Neural cell (in vitro differentiated cells): ENCODE results near the gene ABHD8. TPM values are rescaled to one million over a fixed set of nuclear protein-coding genes. Genes with fewer than 3 reads are reported as not detected.

Experiments used
- H2AFZ ChIP-seq: fragments of 200-600, 300-800 bp; sonication (generic), shearing (Covaris generic); 2 replicates; pipeline ENCODE4 v1.6.0; 2014; ENCODE audit warnings: low read depth, mild to moderate bottlenecking, antibody characterized with exemption, low read length, moderate library complexity
- H3F3A ChIP-seq: fragments of 200-600 bp; shearing (Covaris generic); 2 replicates; pipeline ENCODE4 v1.6.1; 2016; ENCODE audit warnings: mild to moderate bottlenecking, moderate library complexity, mixed read lengths, antibody characterized with exemption, low read length; ENCODE audit not compliant: insufficient read depth, poor library complexity, severe bottlenecking
- H3K27ac ChIP-seq: fragments of 200-600, 300-800 bp; sonication (generic), shearing (Covaris generic); 2 replicates; pipeline ENCODE4 v1.5.1; 2014; ENCODE audit warnings: mild to moderate bottlenecking, low read length, moderate library complexity
- H3K27me3 ChIP-seq: fragments of 300-800, 200-600 bp; sonication (generic), shearing (Covaris generic); 2 replicates; pipeline ENCODE4 v1.6.0; 2014; ENCODE audit warnings: mild to moderate bottlenecking, low read depth, low read length, moderate library complexity; ENCODE audit not compliant: insufficient read depth
- H3K36me3 ChIP-seq: fragments of 300-800, 200-600 bp; sonication (generic), shearing (Covaris generic); 2 replicates; pipeline ENCODE4 v1.5.1; 2014; ENCODE audit warnings: mild to moderate bottlenecking, antibody characterized with exemption, low read length, moderate library complexity; ENCODE audit not compliant: insufficient read depth
- H3K4me2 ChIP-seq: fragments of 300-800, 200-600 bp; sonication (generic), shearing (Covaris generic); 2 replicates; pipeline ENCODE4 v1.6.0; 2014; ENCODE audit warnings: mild to moderate bottlenecking, low read length
- H3K4me3 ChIP-seq: fragments of 300-800, 200-600 bp; sonication (generic), shearing (Covaris generic); 2 replicates; pipeline ENCODE4 v1.5.1; 2014; ENCODE audit warnings: mild to moderate bottlenecking, low read length, moderate library complexity
- H3K79me2 ChIP-seq: fragments of 200-600 bp; shearing (Covaris generic); replicated peaks from 2 replicates; pipeline ENCODE4 v1.6.0; 2014; ENCODE audit warnings: mild to moderate bottlenecking, low read length, moderate library complexity; ENCODE audit not compliant: insufficient read depth
- H3K9ac ChIP-seq: fragments of 300-800, 200-600 bp; sonication (generic), shearing (Covaris generic); 2 replicates; pipeline ENCODE4 v1.6.1; 2016; ENCODE audit warnings: mild to moderate bottlenecking, low read length, mixed read lengths
- H3K9me2 ChIP-seq: fragments of 200-600 bp; shearing (Covaris generic); 2 replicates; pipeline ENCODE4 v1.6.1; 2016; ENCODE audit warnings: mild to moderate bottlenecking, low read length, mixed read lengths; ENCODE audit not compliant: insufficient read depth
- H3K9me3 ChIP-seq: fragments of 200-600, 300-800 bp; sonication (generic), shearing (Covaris generic); 2 replicates; pipeline ENCODE4 v1.6.1; 2016; ENCODE audit warnings: mild to moderate bottlenecking, mixed run types, low read length, moderate library complexity, mixed read lengths
- H4K20me1 ChIP-seq: fragments of 200-600 bp; shearing (Covaris generic); 2 replicates; pipeline ENCODE4 v1.6.1; 2016; ENCODE audit warnings: mild to moderate bottlenecking, mixed run types; ENCODE audit not compliant: insufficient read depth
- EZH2 ChIP-seq: fragments of 200-600, 300-800 bp; shearing (Covaris generic), sonication (generic); IDR thresholded peaks from 2 replicates; pipeline ENCODE4 v1.6.1; 2014; ENCODE audit warnings: antibody characterized with exemption, low read length, borderline replicate concordance, mild to moderate bottlenecking; ENCODE audit not compliant: insufficient read depth, poor library complexity, severe bottlenecking
- RAD21 ChIP-seq: fragments of 450-650 bp; conservative IDR thresholded peaks from 2 replicates; pipeline ENCODE4 v1.6.1; 2014; ENCODE audit warnings: antibody characterized with exemption, mild to moderate bottlenecking, moderate library complexity
- REST ChIP-seq: IDR thresholded peaks from 2 replicates; pipeline ENCODE4 v1.6.1; 2012; ENCODE audit warnings: borderline replicate concordance
- SMC3 ChIP-seq: fragments of 450-650 bp; conservative IDR thresholded peaks from 2 replicates; pipeline ENCODE4 v1.6.1; 2014; ENCODE audit warnings: antibody characterized with exemption, mild to moderate bottlenecking, moderate library complexity; ENCODE audit not compliant: poor library complexity
- TAF1 ChIP-seq: IDR thresholded peaks from 2 replicates; pipeline ENCODE4 v1.6.1; 2012; ENCODE audit warnings: low read depth
- polyA plus RNA-seq: library from polyadenylated mRNA; depleted of rRNA; stranded (reverse); fragments of >200 nt; gene quantifications from 2 replicates; pipeline ENCODE4 v1.2.3, GENCODE V29; 2014

The ABHD8 gene
- polyA plus RNA-seq, 1 donor from 2014 or later: 28.1 TPM

DNA sequence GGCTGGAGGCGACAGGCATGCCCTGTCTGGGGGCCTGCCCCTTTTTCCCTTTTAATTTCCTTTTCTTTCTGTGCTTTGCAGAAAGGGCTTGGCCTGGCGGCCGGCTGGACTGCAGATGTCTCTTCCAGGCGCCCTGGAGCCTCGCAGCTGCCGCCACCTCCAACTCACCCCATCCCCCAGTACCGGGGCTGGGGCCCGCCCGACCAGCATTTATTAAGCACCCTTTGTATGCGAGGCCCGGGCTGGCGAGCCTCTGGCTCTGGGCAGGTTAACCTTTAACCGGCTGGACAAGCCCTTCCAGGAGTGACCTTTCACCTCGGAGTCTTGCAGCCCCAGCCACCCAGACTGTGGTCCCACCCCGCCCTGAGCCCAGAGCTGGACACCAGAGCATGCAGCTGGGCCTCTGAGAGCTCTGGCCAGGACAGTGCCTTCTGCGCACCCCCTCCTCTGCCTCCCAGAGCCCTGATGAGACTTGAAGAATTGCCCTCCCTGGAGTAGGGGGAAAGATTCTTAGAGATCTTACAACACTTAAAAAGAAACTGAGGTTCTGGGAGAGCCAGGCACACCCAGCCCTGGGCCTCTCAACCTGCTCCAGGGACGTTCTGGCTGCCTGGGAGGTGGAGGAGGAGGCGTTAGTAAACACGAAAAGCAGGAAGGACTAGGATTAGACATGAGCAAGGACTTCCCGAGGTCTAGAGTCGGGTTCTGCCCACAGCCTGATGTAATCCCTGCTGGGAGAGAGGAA, 56.4 kb downstream of the ABHD8 start:
- peaks cover 13% of the 10 kb centered on the region for H3K79me2 ChIP-seq
- peak overlapping the region; percentile 68 for H3K4me2 ChIP-seq
- H3K4me3 ChIP-seq: peak overlapping the region; percentile 73
- H3K36me3 ChIP-seq: no peaks in the 10 kb centered on the region
- no peak for TF ChIP-seq REST
- no peak for TF ChIP-seq TAF1
- peak overlapping the region; percentile 62 for H2AFZ ChIP-seq
- no peaks in the 10 kb centered on the region for H3K9me2 ChIP-seq
- no peaks in the 10 kb centered on the region for H4K20me1 ChIP-seq
- H3K9me3 ChIP-seq: no peaks in the 10 kb centered on the region
- peak overlapping the region; percentile 89 for H3K9ac ChIP-seq
- no peaks in the 10 kb centered on the region for H3F3A ChIP-seq
- H3K27ac ChIP-seq: peak overlapping the region; percentile 64
- no peaks in the 10 kb centered on the region for H3K27me3 ChIP-seq

DNA sequence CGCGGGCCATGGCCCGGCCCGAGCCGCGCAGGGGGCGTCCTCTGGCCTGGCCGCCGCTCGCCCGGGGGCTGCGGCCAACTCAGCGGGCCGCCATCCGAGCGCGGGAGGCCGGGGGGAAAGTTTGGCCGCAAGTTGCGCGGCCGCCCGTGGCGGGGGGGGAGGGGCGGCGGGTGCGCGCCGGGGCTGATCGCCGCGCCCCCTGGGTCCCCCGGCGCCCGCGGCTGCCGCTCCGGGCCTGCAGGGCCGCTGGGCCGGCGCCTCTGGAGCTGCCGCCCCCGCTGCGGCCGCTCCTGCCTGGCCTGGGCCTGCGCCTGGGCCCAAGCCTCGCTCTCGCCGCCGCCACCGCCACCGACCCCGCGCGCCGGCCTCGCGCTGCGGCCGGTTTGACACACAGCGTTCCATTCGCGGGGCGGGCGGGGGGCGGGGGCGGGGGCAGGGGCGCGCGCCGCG, 57.7 kb downstream of the ABHD8 start, which contains the start of gene NR2F6:
NR2F6 (minus strand) TSS at position 385 of the 450 bp plus-strand sequence. CDS start 699 bp downstream, outside the sequence.
- H3K4me2 ChIP-seq: peak within 1 kb of the TSS; percentile 68
- H3K9me3 ChIP-seq: no peaks in the 10 kb centered on the region
- no peaks in the 10 kb centered on the region for H4K20me1 ChIP-seq
- H2AFZ ChIP-seq: peak within 1 kb of the TSS; percentile 62
- H3K9ac ChIP-seq: peak within 1 kb of the TSS; percentile 89
- no peaks in the 10 kb centered on the region for H3F3A ChIP-seq
- peak within 1 kb of the TSS; percentile 64 for H3K27ac ChIP-seq
- H3K27me3 ChIP-seq: no peaks in the 10 kb centered on the region
- peak within 1 kb of the TSS; percentile 73 for H3K4me3 ChIP-seq
- no peaks in the 10 kb centered on the region for H3K36me3 ChIP-seq
- TF ChIP-seq RAD21 (no peak), REST (no peak), EZH2 (no peak), TAF1 (no peak), SMC3 (no peak)
- no peaks in the 10 kb centered on the region for H3K9me2 ChIP-seq
- H3K79me2 ChIP-seq: peaks cover 13% of the 10 kb centered on the region
